GM20431 (cell line): ENCODE data around the gene RASGRF2.

Source experiments
- in situ Hi-C: fragments of 300-500 bp; cut with MseI, MboI; formaldehyde crosslinking; loops from one replicate; pipeline ENCODE4 v1.15.0; 2020; ENCODE audit warnings: low sequenced_read_pairs; ENCODE audit not compliant: unreplicated experiment

Gene RASGRF2

DNA sequence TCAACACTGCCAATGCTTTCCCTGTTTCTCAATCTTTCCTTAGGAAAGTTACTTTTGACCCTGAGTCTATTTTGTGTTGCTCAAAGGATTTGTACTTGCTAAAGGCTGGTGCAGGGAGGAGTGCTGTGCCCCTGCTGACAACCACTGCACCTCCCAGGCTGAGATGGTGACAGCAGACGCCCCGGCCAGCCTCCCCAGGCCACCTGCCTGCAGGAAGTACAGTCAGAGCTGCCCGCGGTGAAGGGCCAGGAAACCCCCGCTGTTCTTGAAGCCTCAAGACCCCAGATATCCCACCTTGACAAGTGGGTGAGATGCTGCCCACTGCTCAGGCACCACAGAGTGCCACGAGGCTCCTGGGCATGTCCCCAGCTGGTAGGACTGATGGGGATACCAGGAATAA, 228.8 kb downstream of the RASGRF2 start:
- in situ Hi-C loops, result loop anchor here (25.0 kb wide), 1 partner anchor 477 kb away; no protein-coding TSS in a partner anchor

- in situ Hi-C loops, result loop anchor here (25.0 kb wide), 1 partner anchor 478 kb away; no protein-coding TSS in a partner anchor
Observed at GRCh38 chr5:81189875-81190498, 229.8 kb downstream of the RASGRF2 start.

DNA sequence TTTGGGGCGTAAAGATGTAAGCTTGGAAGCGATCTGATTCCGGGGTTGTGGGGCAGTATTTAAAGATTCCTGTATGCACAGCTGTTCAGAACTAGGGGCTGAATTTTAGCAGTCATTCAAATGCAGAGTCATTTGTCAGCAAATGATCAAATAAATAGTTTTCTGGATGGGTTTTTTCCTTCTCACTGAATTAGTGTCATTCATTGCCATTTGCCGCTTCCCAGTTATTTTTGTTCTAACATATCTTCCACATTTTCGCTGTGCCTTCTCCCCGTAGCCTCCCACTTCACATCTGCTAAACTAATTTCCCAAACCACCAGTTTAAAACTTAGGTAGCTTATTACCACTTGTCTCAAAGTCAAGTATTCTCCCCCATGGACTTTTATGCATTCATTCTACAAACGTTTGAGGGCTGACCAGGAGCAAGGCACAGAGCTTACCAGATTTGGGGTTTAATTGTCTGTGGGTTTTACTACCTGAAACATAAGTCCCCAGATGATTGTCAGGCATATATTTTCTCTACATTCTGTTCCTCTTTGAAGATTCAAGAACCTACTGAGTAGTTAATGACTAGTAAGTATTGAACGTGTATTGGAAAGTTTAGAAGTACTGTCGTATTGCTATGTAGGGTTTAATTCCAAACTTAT, 231.7 kb downstream of the RASGRF2 start:
- in situ Hi-C loops, result loop anchor here (25.0 kb wide), 1 partner anchor 480 kb away; no protein-coding TSS in a partner anchor

- in situ Hi-C loops, result loop anchor here (25.0 kb wide), 1 partner anchor 480 kb away; no protein-coding TSS in a partner anchor
Observed at GRCh38 chr5:81192373-81192750, 232.2 kb downstream of the RASGRF2 start.

- in situ Hi-C loops, result loop anchor here (25.0 kb wide), 1 partner anchor 482 kb away; no protein-coding TSS in a partner anchor
Observed at GRCh38 chr5:81194633-81195334, 234.6 kb downstream of the RASGRF2 start.

DNA sequence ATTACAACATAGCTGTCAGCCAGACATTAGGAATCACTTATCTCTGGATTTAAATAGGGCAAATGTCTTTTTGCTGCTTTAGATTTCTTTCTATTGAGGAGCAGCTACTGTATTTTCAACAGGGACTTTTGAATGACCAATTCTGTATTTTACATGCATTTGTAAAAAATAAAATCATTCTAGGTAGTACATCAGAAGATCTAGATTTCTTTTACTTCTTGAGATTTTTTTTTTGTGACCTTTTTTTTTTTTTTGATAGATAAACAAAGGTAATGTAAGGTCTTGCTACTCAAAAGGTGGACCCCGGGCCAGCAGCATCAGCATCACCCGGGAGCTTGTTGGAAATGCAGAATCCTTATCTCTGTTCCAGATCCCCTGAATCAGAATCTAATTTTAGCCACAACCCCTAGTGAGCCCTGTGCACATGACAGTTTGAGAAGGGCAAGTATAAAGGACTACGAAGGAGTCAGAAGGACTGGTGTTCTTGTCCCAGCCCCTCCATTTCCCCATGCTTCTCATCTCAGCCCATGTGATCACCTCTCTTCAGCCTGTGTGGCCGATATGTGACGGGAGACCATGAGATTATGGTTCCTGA, 235.3 kb downstream of the RASGRF2 start:
- in situ Hi-C loops, result loop anchor here (25.0 kb wide), 1 partner anchor 483 kb away; no protein-coding TSS in a partner anchor

DNA sequence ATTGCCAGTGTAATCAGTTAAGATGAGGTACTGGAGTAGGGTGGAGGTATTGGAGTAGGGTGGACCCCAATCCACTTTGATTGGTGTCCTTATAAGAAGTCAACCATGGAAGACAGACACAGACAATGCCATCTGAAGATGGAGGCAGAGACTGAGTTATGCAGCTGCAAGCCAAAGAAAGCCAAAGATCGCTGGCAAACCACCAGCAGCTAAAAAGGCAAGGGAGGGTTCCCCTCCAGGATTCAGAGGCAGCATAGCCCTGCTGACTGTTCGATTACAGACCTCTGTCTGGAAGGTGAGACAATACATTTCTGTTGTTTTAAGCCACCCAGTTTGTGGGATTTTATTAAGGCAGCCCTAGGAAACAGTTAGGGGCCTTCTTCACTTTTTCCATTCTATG, 242.5 kb downstream of the RASGRF2 start:
- in situ Hi-C loops, result no loop called here

- in situ Hi-C loops, result no loop called here
Observed at GRCh38 chr5:81203729-81204128, 243.6 kb downstream of the RASGRF2 start.

DNA sequence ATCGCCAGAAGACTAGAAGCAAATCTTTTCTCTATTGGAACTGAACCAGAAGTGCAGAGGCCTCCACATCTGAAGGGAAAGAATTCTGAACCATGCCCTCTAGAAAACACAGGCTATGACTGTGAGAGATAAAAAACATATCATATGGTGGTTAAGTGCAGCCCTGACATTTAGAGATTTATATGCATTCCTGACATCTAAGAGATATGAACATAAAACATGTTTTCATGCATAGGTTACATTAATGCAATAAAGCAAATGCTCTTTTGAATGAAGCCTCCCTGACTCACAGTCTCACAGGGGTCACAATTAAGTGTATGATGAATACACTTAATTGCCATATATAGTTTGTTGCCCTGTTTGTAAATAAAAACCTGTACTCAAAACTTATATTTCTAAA, 244.0 kb downstream of the RASGRF2 start:
- in situ Hi-C loops, result no loop called here

DNA sequence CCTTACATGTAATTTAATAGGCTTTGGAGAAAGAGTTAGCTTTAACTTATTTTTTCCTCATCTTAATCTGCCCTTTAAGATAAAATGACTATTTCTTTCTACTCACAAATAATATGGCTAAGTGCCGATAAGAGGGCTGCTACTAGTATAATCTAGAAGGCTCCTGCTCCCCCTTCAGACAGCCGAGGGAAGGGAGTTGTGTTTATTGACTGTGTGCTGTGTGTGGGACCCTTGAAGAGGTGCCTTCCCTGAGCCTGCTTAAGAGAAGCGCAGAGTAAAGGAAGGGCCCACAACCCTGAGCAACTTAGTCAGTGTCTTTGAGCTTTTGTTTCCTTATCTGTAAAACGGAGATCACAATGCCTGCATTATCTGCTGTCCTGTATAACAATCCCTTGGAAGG, 244.9 kb downstream of the RASGRF2 start:
- in situ Hi-C loops, result no loop called here

GRCh38 chr5:81207009-81207408, 246.8 kb downstream of the RASGRF2 start:
- in situ Hi-C loops, result no loop called here

GRCh38 chr5:81208904-81209303, 248.7 kb downstream of the RASGRF2 start:
- in situ Hi-C loops, result no loop called here

- in situ Hi-C loops, result no loop called here
Observed at GRCh38 chr5:81209386-81209785, 249.2 kb downstream of the RASGRF2 start.

DNA sequence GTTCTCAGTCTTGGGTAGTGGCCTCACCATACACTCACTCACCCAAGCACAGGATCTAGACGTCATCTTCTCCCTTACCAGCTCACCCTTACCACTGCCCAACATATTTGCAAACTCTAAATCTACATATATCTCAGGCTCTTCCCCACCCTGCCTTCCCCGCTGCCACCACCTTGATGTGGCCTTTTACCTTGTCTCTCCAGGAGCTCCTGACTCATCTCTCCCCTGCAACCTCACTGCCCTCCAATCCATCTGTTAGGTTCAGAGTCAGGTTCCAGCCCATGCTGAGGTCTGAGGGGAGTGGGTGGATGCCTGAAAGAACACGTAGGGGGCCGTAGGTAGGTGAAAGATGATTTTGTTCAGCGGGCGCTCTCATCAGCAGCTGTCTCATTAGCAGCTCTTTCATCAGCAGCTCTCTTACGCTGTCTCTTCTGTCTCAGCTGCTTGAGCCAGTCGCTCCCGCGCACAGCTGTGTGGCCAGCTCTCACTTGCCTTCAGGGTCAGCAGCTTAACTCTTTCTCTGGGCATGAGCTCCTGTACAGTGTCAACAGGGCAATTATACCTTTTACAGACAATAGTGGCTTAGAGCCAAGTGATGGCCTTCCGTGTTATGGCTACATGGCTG, 249.8 kb downstream of the RASGRF2 start:
- in situ Hi-C loops, result no loop called here

DNA sequence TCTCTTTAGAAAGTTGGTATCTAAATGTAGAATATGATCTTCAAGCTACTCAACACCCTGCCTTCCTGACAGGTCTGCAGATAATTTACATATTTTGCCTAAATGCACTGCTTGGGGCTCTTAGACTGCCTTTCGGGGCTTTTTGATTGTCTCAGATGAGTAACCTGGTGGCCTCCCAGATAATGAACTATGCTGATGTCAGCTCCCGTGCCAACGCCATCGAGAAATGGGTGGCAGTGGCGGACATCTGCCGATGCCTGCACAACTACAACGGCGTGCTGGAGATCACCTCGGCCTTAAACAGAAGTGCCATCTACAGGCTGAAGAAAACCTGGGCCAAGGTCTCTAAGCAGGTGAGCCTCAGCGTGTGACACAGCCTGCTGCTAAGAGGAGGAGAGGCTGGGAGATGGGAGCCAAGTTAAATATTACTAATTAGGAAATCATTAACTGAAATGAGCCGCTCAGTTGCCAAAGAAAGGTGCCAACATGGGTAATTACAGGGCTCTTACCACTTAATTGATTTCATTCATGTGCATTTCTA, 252.1 kb downstream of the RASGRF2 start:
- in situ Hi-C loops, result no loop called here

GRCh38 chr5:81213070-81213469, 252.9 kb downstream of the RASGRF2 start:
- in situ Hi-C loops, result no loop called here

- in situ Hi-C loops, result no loop called here
Observed at GRCh38 chr5:81214848-81215247, 254.7 kb downstream of the RASGRF2 start.

GRCh38 chr5:81216152-81216551, 256.0 kb downstream of the RASGRF2 start:
- in situ Hi-C loops, result no loop called here

GRCh38 chr5:81219389-81219788, 259.2 kb downstream of the RASGRF2 start:
- in situ Hi-C loops, result no loop called here

GRCh38 chr5:81222285-81222684, 262.1 kb downstream of the RASGRF2 start:
- in situ Hi-C loops, result no loop called here
